KOPT-K1 (cell line): ENCODE results near the gene PKNOX2.

Experiments
- H3K27ac ChIP-seq: fragments of 200-600 bp; sonication (generic); 2 replicates; pipeline ENCODE4 v1.5.1; 2016; ENCODE audit warnings: antibody characterized with exemption, mild to moderate bottlenecking, low read depth, low read length; ENCODE audit not compliant: poor library complexity, severe bottlenecking
- H3K36me3 ChIP-seq: fragments of 200-600 bp; sonication (generic); 2 replicates; pipeline ENCODE4 v1.5.1; 2017; ENCODE audit warnings: antibody characterized with exemption, mild to moderate bottlenecking, low read length, moderate library complexity; ENCODE audit not compliant: insufficient read depth
- H3K9me3 ChIP-seq: fragments of 200-600 bp; sonication (generic); 2 replicates; pipeline ENCODE4 v1.5.1; 2017; ENCODE audit warnings: antibody characterized with exemption, low read length, mild to moderate bottlenecking; ENCODE audit not compliant: insufficient read depth, poor library complexity, severe bottlenecking

Gene PKNOX2

GRCh38 chr11:125295931-125296330, 131.4 kb downstream of the PKNOX2 start:
- H3K36me3 ChIP-seq = no peaks in the 10 kb centered on the region
- H3K27ac ChIP-seq = no peak overlapping the region
- H3K9me3 ChIP-seq = no peaks in the 10 kb centered on the region

- no peaks in the 10 kb centered on the region for H3K9me3 ChIP-seq
These were observed 132.9 kb downstream of the PKNOX2 start for GRCh38 chr11:125297346-125297915.

GRCh38 chr11:125299061-125299615, 134.6 kb downstream of the PKNOX2 start:
- no peak overlapping the region for H3K27ac ChIP-seq
- H3K36me3 ChIP-seq = no peaks in the 10 kb centered on the region
- H3K9me3 ChIP-seq = no peaks in the 10 kb centered on the region

More at GRCh38 chr11:125297346-125297915, 132.9 kb downstream of the PKNOX2 start:
- no peaks in the 10 kb centered on the region for H3K36me3 ChIP-seq
- H3K27ac ChIP-seq = no peak overlapping the region

- Histone ChIP-seq H3K36me3 (no peaks in the 10 kb centered on the region), H3K9me3 (no peaks in the 10 kb centered on the region), H3K27ac (no peak overlapping the region)
These were observed 135.3 kb downstream of the PKNOX2 start for GRCh38 chr11:125299821-125300220.

- H3K9me3 ChIP-seq = no peaks in the 10 kb centered on the region
- H3K36me3 ChIP-seq = no peaks in the 10 kb centered on the region
- H3K27ac ChIP-seq = no peak overlapping the region
These were observed 136.3 kb downstream of the PKNOX2 start for GRCh38 chr11:125300791-125301218.

- Histone ChIP-seq H3K27ac (no peak overlapping the region), H3K36me3 (no peaks in the 10 kb centered on the region), H3K9me3 (no peaks in the 10 kb centered on the region)
These were observed 136.8 kb downstream of the PKNOX2 start for GRCh38 chr11:125301346-125301745.

GRCh38 chr11:125303186-125303585, 138.6 kb downstream of the PKNOX2 start:
- Histone ChIP-seq H3K9me3 (no peaks in the 10 kb centered on the region), H3K36me3 (no peaks in the 10 kb centered on the region), H3K27ac (no peak overlapping the region)

GRCh38 chr11:125303694-125304093, 139.1 kb downstream of the PKNOX2 start:
- Histone ChIP-seq H3K9me3 (no peaks in the 10 kb centered on the region), H3K27ac (no peak overlapping the region), H3K36me3 (no peaks in the 10 kb centered on the region)

- no peaks in the 10 kb centered on the region for H3K36me3 ChIP-seq
- no peak overlapping the region for H3K27ac ChIP-seq
- H3K9me3 ChIP-seq = no peaks in the 10 kb centered on the region
These were observed 139.6 kb downstream of the PKNOX2 start for GRCh38 chr11:125304136-125304535.

GRCh38 chr11:125304876-125305275, 140.3 kb downstream of the PKNOX2 start:
- Histone ChIP-seq H3K36me3 (no peaks in the 10 kb centered on the region), H3K9me3 (no peaks in the 10 kb centered on the region), H3K27ac (no peak overlapping the region)

GRCh38 chr11:125305345-125305744, 140.8 kb downstream of the PKNOX2 start:
- H3K9me3 ChIP-seq = no peaks in the 10 kb centered on the region
- no peaks in the 10 kb centered on the region for H3K36me3 ChIP-seq

GRCh38 chr11:125306476-125306875, 141.9 kb downstream of the PKNOX2 start:
- H3K36me3 ChIP-seq = no peaks in the 10 kb centered on the region
- H3K27ac ChIP-seq = no peak overlapping the region
- no peaks in the 10 kb centered on the region for H3K9me3 ChIP-seq

More at GRCh38 chr11:125305345-125305744, 140.8 kb downstream of the PKNOX2 start:
- H3K27ac ChIP-seq = no peak overlapping the region

- Histone ChIP-seq H3K9me3 (no peaks in the 10 kb centered on the region), H3K36me3 (no peaks in the 10 kb centered on the region), H3K27ac (no peak overlapping the region)
These were observed 143.7 kb downstream of the PKNOX2 start for GRCh38 chr11:125308246-125308645.

- H3K27ac ChIP-seq = no peak overlapping the region
- H3K36me3 ChIP-seq = no peaks in the 10 kb centered on the region
- H3K9me3 ChIP-seq = no peaks in the 10 kb centered on the region
These were observed 147.8 kb downstream of the PKNOX2 start for GRCh38 chr11:125312391-125312790.

- no peak overlapping the region for H3K27ac ChIP-seq
These were observed 148.3 kb downstream of the PKNOX2 start for GRCh38 chr11:125312812-125313211.

More at GRCh38 chr11:125312812-125313211, 148.3 kb downstream of the PKNOX2 start:
- Histone ChIP-seq H3K9me3 (no peaks in the 10 kb centered on the region), H3K36me3 (no peaks in the 10 kb centered on the region)
